Thyroid gland (tissue), 4 donors: ENCODE data around the gene TRMT10C. TPM values are rescaled to one million over a fixed set of nuclear protein-coding genes. Genes with fewer than 3 reads are reported as not detected.
"Not testable (repeated sequence)": the region's sequence is repeated elsewhere in the genome, so short reads cannot be mapped to it uniquely, and the experiment has no call there.

Source experiments
- DNase-seq, 2 donors: peaks; one replicate each; pipeline ENCODE4 v3.0.0-alpha.2; 2019
- H3K27ac ChIP-seq, 3 donors: fragments of 200-600 bp; sonication (generic); 1 replicate in 2 of 3; 2 replicates in 1 of 3; pipeline ENCODE4 v1.5.1; 2016 to 2019; ENCODE audit warnings: mild to moderate bottlenecking in 1 of 3, moderate library complexity in 1 of 3
- H3K27me3 ChIP-seq: fragments of 200-600 bp; sonication (generic); one replicate; pipeline ENCODE4 v1.5.1; 2019
- H3K36me3 ChIP-seq, 2 donors: fragments of 200-600 bp; sonication (generic); one replicate each; pipeline ENCODE4 v1.5.1; 2016 to 2019
- H3K4me1 ChIP-seq, 2 donors: fragments of 200-600 bp; sonication (generic); one replicate each; pipeline ENCODE4 v1.5.1; 2017 to 2019
- H3K4me3 ChIP-seq, 3 donors: fragments of 200-600 bp; sonication (generic); replicated peaks in 1 of 3; 1 replicate in 2 of 3; 2 replicates in 1 of 3; pipeline ENCODE4 v1.5.1; 2016; ENCODE audit warnings: mild to moderate bottlenecking in 1 of 3
- H3K9me3 ChIP-seq: fragments of 200-600 bp; sonication (generic); one replicate; pipeline ENCODE4 v1.5.1; 2017
- POLR2A ChIP-seq, 2 donors: fragments of 450-650 bp; IDR thresholded peaks; one replicate each; pipeline ENCODE4 v1.6.1; 2017; ENCODE audit warnings: antibody characterized with exemption in 2 of 2, mild to moderate bottlenecking in 2 of 2, moderate library complexity in 1 of 2
- WGBS, 2 donors: methylation state at CpG; one replicate each; pipeline ENCODE4 v1.1.5; 2017; 5-methylcytosine and 5-hydroxymethylcytosine counted together
- intact Hi-C: fragments of 100-400 bp; cut with DNase I; formaldehyde crosslinking; loops from one replicate; pipeline ENCODE4 v1.15.1; 2023
- small RNA-seq: library from RNA; depleted of rRNA; stranded (forward); fragments of <200 nt; gene quantifications from one replicate; pipeline ENCODE3, GENCODE V24; 2016
- total RNA-seq, 4 donors: library from RNA; depleted of rRNA; stranded (reverse); fragments of >200 nt; gene quantifications; one replicate each; pipeline ENCODE4 v1.2.3, GENCODE V29; 2016
- TF ChIP-seq, protein P1 (sequence below), 6 experiments: fragments of 200-600 bp in 3 of 6; fragments of 450-650 bp in 3 of 6; sonication (generic) in 3 of 6; IDR thresholded peaks; one replicate each; pipeline ENCODE4 v1.5.1; 2016 to 2019; ENCODE audit warnings: antibody characterized with exemption in 6 of 6, mild to moderate bottlenecking in 2 of 6, inconsistent platforms in 1 of 6, moderate library complexity in 1 of 6

The TRMT10C gene
- total RNA-seq, 4 donors from 2014 or later, result 11.7 to 22.2 (median 18.6) TPM

DNA sequence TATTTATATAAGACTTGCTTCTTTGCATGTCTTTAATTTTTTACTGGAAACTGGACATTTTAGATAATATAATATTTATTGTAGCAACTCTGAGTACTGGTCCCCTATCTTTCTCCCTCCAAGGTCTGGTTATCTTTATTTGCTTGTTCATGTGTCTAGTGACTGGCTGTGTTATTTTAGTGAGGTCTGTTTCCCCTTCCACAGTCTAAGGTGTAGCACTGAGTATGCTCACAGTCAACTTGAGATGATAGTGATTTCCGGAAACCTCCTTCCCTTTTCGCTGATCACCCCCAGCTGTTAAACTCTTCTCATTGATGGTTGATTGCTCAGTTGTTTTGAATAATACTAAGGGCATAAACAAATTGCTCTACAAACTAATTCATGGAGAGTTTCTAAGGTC lies 49.4 kb downstream of the TRMT10C start:
- 69 to 72% methylated on average over 2 of the region's 2 CpGs for WGBS, 2 donors
- Histone ChIP-seq H3K27me3 (no peaks in the 10 kb centered on the region), H3K4me1 (no peaks in the 10 kb centered on the region), H3K4me3 (no peak overlapping the region), H3K36me3 (no peaks in the 10 kb centered on the region), H3K9me3 (no peaks in the 10 kb centered on the region), H3K27ac (no peak overlapping the region)
- no peak for DNase-seq
- TF ChIP-seq, protein P1, sequence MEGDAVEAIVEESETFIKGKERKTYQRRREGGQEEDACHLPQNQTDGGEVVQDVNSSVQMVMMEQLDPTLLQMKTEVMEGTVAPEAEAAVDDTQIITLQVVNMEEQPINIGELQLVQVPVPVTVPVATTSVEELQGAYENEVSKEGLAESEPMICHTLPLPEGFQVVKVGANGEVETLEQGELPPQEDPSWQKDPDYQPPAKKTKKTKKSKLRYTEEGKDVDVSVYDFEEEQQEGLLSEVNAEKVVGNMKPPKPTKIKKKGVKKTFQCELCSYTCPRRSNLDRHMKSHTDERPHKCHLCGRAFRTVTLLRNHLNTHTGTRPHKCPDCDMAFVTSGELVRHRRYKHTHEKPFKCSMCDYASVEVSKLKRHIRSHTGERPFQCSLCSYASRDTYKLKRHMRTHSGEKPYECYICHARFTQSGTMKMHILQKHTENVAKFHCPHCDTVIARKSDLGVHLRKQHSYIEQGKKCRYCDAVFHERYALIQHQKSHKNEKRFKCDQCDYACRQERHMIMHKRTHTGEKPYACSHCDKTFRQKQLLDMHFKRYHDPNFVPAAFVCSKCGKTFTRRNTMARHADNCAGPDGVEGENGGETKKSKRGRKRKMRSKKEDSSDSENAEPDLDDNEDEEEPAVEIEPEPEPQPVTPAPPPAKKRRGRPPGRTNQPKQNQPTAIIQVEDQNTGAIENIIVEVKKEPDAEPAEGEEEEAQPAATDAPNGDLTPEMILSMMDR (IDR thresholded peaks at IDR 0.05), result no peak
- no peak for TF ChIP-seq POLR2A (IDR thresholded peaks at IDR 0.05)
- intact Hi-C loops, result no loop called here

DNA sequence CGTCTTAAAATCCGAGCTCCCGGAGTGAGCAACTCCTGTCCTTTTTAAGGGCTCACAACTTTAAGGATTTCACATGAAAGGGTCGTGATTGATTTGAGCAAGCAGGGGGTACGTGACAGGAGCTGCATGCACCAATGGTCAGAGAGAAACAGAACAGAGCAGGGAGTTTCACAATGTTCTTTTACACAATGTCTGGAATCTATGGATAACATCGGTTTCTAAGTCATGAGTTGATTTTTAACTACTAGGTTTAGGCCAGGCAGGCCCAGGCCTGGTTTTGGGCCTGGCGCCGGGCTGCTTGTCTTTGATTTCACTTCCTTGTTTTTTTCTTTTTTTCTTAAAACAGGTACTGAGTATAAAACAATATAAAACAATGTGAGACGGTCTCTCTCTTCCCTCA lies 51.3 kb downstream of the TRMT10C start:
- H3K36me3 ChIP-seq, H3K27ac ChIP-seq, H3K4me3 ChIP-seq, DNase-seq, intact Hi-C loops, H3K4me1 ChIP-seq, H3K9me3 ChIP-seq, H3K27me3 ChIP-seq: not testable (repeated sequence)
- WGBS, 2 donors, result 82 to 83% methylated on average over 9 of the region's 9 CpGs

- DNase-seq, result no peak
- no peaks in the 10 kb centered on the region for H3K9me3 ChIP-seq
- H3K27me3 ChIP-seq, result no peaks in the 10 kb centered on the region
- H3K4me3 ChIP-seq, result no peak overlapping the region
- no peaks in the 10 kb centered on the region for H3K36me3 ChIP-seq
- no peak overlapping the region for H3K27ac ChIP-seq
- intact Hi-C loops, result no loop called here
- no peaks in the 10 kb centered on the region for H3K4me1 ChIP-seq
- no peak for TF ChIP-seq POLR2A (IDR thresholded peaks at IDR 0.05)
- TF ChIP-seq, protein P1 (IDR thresholded peaks at IDR 0.05), result no peak
- 93 to 95% methylated on average over 6 of the region's 6 CpGs for WGBS, 2 donors
These were observed 53.9 kb downstream of the TRMT10C start for GRCh38 chr3:101615525-101615924.

Small RNA genes within 50 kb of the gene (small RNA-seq; reads per million reads assigned to genes)
- not detected for gene RNU6-1256P

Other genes starting within 250 kb of the TRMT10C start
- under 1 TPM; 0.24 to 0.58 (median 0.30) TPM for gene IMPG2, start 241.3 kb upstream of the TRMT10C start, total RNA-seq
- gene SENP7, start 48.7 kb upstream of the TRMT10C start, total RNA-seq, result 10 to 100 TPM; 30.2 to 42.9 (median 31.5) TPM
- gene PCNP, start 12.3 kb downstream of the TRMT10C start, total RNA-seq, result 100 to 1,000 TPM in 3 of 4 donors, 10 to 100 TPM in 1; 93.4 to 145 (median 123) TPM
- 10 to 100 TPM; 28.0 to 43.6 (median 35.9) TPM for gene ZBTB11, start 115.3 kb downstream of the TRMT10C start, total RNA-seq
- gene RPL24, start 124.8 kb downstream of the TRMT10C start, total RNA-seq, result 1,000 to 10,000 TPM in 3 of 4 donors, 100 to 1,000 TPM in 1; 958 to 1,885 (median 1,354) TPM
- gene CEP97, start 162.7 kb downstream of the TRMT10C start, total RNA-seq, result 10 to 100 TPM in 1 of 4 donors, 1 to 10 TPM in 3; 7.3 to 13.3 (median 8.2) TPM
- 10 to 100 TPM; 10.5 to 18.9 (median 13.2) TPM for gene NXPE3, start 217.3 kb downstream of the TRMT10C start, total RNA-seq